Measurements from ENCODE around the gene PDE4D.
"Not testable (repeated sequence)": the region's sequence is repeated elsewhere in the genome, so short reads cannot be mapped to it uniquely, and the experiment has no call there.

The PDE4D gene

DNA sequence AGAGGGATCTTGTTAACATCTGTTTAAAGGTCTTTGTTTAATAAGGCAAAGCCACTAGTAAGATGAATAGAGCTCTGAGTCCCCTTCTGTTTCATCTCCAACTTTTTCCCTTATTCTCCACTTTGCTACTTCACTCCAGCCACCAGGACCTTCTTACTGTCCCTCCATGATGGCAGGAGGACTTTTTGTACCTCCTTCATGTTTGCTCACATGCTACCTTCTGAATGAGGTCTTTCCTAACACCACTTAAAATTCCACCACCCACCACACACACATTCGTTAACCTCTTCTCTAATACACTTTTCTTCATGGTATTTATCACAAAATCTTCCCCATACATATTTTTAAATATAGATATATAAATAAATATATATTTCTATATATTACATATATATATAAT is 501.9 kb downstream of the PDE4D start:
- Histone ChIP-seq H3K27ac (no peak overlapping the region), H3K36me3 (no peaks in the 10 kb centered on the region), H3K27me3 (ENCODE audit: insufficient read depth, low read depth, severe bottlenecking) (no peaks in the 10 kb centered on the region), H3K9me3 (ENCODE audit: severe bottlenecking) (no peaks in the 10 kb centered on the region), H3K4me3 (ENCODE audit: low read depth, low read length) (no peak overlapping the region)
- no peak for DNase-seq
- TF ChIP-seq, protein P1, sequence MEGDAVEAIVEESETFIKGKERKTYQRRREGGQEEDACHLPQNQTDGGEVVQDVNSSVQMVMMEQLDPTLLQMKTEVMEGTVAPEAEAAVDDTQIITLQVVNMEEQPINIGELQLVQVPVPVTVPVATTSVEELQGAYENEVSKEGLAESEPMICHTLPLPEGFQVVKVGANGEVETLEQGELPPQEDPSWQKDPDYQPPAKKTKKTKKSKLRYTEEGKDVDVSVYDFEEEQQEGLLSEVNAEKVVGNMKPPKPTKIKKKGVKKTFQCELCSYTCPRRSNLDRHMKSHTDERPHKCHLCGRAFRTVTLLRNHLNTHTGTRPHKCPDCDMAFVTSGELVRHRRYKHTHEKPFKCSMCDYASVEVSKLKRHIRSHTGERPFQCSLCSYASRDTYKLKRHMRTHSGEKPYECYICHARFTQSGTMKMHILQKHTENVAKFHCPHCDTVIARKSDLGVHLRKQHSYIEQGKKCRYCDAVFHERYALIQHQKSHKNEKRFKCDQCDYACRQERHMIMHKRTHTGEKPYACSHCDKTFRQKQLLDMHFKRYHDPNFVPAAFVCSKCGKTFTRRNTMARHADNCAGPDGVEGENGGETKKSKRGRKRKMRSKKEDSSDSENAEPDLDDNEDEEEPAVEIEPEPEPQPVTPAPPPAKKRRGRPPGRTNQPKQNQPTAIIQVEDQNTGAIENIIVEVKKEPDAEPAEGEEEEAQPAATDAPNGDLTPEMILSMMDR (IDR thresholded peaks at IDR 0.05; ENCODE audit: low read depth, low read length): no peak

DNA sequence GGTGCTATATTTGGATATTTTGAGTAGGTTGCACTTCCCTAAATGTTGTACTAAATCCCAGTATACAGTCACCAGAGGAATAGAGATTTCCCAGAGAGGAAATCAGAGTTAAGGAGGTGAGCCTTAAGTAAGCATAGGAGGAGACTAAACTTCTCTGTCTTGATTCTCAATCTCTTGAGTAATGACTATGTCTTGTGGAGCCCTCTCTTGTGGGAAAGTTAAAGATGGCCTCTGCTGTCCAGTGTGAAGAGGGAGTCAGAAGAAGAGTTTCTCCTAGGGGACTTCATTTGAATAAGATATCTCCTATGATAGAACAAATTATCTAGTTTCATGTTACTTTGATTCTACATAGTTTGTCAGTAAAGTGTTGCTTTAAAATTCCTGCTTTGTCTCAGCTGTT is 502.5 kb downstream of the PDE4D start:
- Histone ChIP-seq H3K27ac (no peak overlapping the region), H3K9me3 (ENCODE audit: severe bottlenecking) (no peaks in the 10 kb centered on the region), H3K27me3 (ENCODE audit: insufficient read depth, low read depth, severe bottlenecking) (no peaks in the 10 kb centered on the region), H3K36me3 (no peaks in the 10 kb centered on the region), H3K4me3 (ENCODE audit: low read depth, low read length) (no peak overlapping the region)
- TF ChIP-seq, protein P1 (IDR thresholded peaks at IDR 0.05; ENCODE audit: low read depth, low read length): no peak
- no peak for DNase-seq

DNA sequence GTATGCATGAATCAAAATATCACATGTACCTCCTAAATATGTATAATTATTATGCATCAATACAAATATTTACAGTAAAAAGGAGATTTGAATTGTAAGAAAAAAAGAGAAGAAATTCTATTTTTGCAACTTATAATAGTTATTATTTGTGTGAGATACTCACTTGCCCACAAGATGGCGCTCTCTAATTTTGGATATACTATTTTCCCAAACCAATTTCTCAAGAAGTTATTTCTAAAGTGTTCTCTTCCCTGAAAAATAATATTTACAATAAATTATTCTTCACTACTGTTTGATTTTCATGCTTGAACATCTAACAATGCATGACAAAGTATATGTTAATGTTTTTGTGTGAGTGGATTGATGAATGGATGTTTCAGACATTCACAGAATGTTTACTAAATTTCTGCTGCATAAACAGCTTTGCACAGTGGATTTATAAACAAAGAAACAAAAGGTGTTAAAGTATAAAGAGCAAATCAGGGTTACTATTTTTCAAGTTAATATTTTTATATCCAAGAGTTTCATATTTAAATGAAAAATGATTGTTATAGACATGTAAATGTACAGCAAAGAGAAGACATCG is 503.4 kb downstream of the PDE4D start:
- no peaks in the 10 kb centered on the region for H3K36me3 ChIP-seq
- no peak for DNase-seq
- no peak overlapping the region for H3K4me3 ChIP-seq (ENCODE audit: low read depth, low read length)
- H3K27ac ChIP-seq: no peak overlapping the region
- H3K9me3 ChIP-seq (ENCODE audit: severe bottlenecking): no peaks in the 10 kb centered on the region
- TF ChIP-seq, protein P1 (IDR thresholded peaks at IDR 0.05; ENCODE audit: low read depth, low read length): no peak
- no peaks in the 10 kb centered on the region for H3K27me3 ChIP-seq (ENCODE audit: insufficient read depth, low read depth, severe bottlenecking)

DNA sequence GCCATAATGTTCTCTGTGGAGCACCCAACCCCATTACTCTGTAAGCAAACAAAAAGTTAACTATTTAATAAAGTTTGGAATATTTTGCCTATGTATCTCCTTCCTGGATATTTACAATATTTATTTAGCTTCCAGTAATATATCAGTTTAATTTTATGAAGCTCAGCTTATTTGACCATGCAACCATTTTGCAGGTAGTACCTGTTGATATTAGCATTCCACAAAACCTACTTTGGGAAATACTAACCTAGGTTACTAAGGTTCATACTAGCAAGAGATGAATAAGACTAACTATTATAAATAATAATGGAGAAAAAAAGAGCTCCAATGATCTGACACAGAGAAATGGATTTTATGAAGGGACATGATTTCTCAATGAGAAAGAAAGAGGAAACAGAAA is 506.4 kb downstream of the PDE4D start:
- no peak overlapping the region for H3K4me3 ChIP-seq (ENCODE audit: low read depth, low read length)
- no peak for DNase-seq
- H3K36me3 ChIP-seq: no peaks in the 10 kb centered on the region
- no peaks in the 10 kb centered on the region for H3K27me3 ChIP-seq (ENCODE audit: insufficient read depth, low read depth, severe bottlenecking)
- TF ChIP-seq, protein P1 (IDR thresholded peaks at IDR 0.05; ENCODE audit: low read depth, low read length): no peak
- H3K27ac ChIP-seq: no peak overlapping the region
- no peaks in the 10 kb centered on the region for H3K9me3 ChIP-seq (ENCODE audit: severe bottlenecking)

DNA sequence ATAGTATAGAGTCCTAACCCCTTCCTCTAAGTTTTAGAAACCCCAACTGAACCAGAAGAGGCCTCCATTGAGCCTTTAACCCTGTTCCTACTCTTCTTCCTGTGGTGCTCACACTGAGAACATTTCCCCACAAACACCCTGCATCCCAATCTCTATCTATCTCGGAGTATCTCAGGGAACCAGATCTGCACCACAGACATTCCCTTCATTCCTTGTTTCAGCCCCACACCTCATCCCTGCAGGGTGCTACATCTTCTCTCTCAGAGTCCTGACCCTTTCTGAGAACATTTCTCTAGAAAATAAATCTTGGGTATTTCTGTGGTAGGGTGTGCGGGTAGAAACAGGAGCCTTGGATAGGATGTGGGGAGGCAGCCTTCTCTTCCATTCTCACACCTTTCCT is 507.8 kb downstream of the PDE4D start:
- H3K9me3 ChIP-seq (ENCODE audit: severe bottlenecking): no peaks in the 10 kb centered on the region
- DNase-seq: no peak
- TF ChIP-seq, protein P1 (IDR thresholded peaks at IDR 0.05; ENCODE audit: low read depth, low read length): no peak
- H3K4me3 ChIP-seq (ENCODE audit: low read depth, low read length): no peak overlapping the region
- no peaks in the 10 kb centered on the region for H3K27me3 ChIP-seq (ENCODE audit: insufficient read depth, low read depth, severe bottlenecking)
- no peaks in the 10 kb centered on the region for H3K36me3 ChIP-seq
- no peak overlapping the region for H3K27ac ChIP-seq

DNA sequence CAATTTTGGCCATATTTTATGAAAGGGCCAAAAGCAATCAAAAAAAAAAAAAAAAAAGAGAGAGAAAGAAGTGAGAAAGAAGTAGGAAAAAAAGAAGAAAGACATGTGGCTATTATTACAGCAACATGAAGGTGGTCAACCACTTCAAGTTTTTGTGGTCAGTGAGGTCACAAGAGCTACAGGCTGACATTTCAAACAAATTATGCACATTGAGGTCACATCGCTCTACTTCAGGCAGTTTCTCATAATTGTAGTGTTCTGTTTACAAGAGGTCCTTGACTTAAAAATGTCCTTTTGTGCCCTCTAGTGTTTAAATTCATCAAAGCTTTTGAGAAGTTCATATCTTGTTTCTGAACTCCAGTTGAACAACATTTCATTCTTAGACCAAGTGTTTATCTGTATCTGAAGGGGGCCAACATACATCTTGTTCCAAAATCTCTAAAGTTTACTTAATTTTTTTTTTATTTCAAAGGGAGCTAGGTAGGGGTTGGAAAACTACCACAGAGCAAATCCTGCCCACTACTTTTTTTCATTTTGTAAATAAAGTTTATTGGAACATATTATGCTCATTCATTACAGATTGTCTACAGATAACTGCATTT is 513.1 kb downstream of the PDE4D start:
- Histone ChIP-seq H3K4me3 (ENCODE audit: low read depth, low read length) (no peak overlapping the region), H3K27ac (no peak overlapping the region), H3K9me3 (ENCODE audit: severe bottlenecking) (no peaks in the 10 kb centered on the region), H3K27me3 (ENCODE audit: insufficient read depth, low read depth, severe bottlenecking) (no peaks in the 10 kb centered on the region), H3K36me3 (no peaks in the 10 kb centered on the region)
- TF ChIP-seq, protein P1 (IDR thresholded peaks at IDR 0.05; ENCODE audit: low read depth, low read length): 0 out of 2 replicates have a peak, but pooled peaks have one; percentile 20
- DNase-seq: no peak

DNA sequence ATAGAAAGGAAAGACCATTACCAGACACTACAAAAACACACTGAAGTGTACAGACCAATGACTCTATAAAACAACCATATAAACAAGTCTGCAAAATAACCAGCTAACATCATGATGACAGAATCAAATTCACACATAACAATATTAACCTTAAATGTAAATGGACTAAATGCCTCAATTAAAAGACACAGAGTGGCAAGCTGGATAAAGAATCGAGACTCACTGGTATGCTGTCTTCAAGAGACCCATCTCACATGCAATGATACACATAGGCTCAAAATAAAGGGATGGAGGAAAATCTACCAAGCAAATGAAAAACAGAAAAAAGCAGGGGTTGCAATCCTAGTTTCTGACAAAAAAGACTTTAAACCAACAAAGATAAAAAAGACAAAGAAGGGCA is 519.5 kb downstream of the PDE4D start:
- H3K9me3 ChIP-seq (ENCODE audit: severe bottlenecking); H3K4me3 ChIP-seq (ENCODE audit: low read depth, low read length); H3K27me3 ChIP-seq (ENCODE audit: insufficient read depth, low read depth, severe bottlenecking); DNase-seq; H3K27ac ChIP-seq; H3K36me3 ChIP-seq: not testable (repeated sequence)
